Pancreas (tissue), 10 donors: ENCODE measurements around the gene TENM3. TPM values are rescaled to one million over a fixed set of nuclear protein-coding genes. Genes with fewer than 3 reads are reported as not detected.

Source experiments
- ATAC-seq, 4 donors: fragments of 200-7000 bp; cut with Tn5 transposase; one replicate each; pipeline versions ENCODE4 v1.8.0 to v1.9.1; 2020; ENCODE audit warnings: mild to moderate bottlenecking in 4 of 4, moderate library complexity in 4 of 4
- DNase-seq, 6 donors: peaks; one replicate each; pipeline ENCODE4 v3.0.0-alpha.2; 2020
- FAIRE-seq: peaks from 2 replicates; lab custom pipeline; 2012; peaks lifted over from hg19 to GRCh38; lab: Jason Lieb, UNC
- H3K27ac ChIP-seq, 4 donors: fragments of 200-600 bp; sonication (generic); 1 replicate in 3 of 4; 2 replicates in 1 of 4; pipeline versions ENCODE4 v1.5.0 to v1.8.0; 2020
- H3K27me3 ChIP-seq, 4 donors: fragments of 200-600 bp; one replicate each; pipeline ENCODE4 v1.8.0; 2021
- H3K36me3 ChIP-seq, 3 donors: fragments of 200-600 bp; sonication (generic) in 1 of 3; one replicate each; pipeline versions ENCODE4 v1.5.0 to v1.8.0; 2020 to 2021
- H3K4me1 ChIP-seq, 3 donors: fragments of 200-600 bp; one replicate each; pipeline ENCODE4 v1.8.0; 2021
- H3K4me3 ChIP-seq, 4 donors: fragments of 200-600 bp; sonication (generic) in 2 of 4; one replicate each; pipeline versions ENCODE4 v1.5.0 to v1.8.0; 2020 to 2021
- H3K9me3 ChIP-seq, 4 donors: fragments of 200-600 bp; one replicate each; pipeline ENCODE4 v1.8.0; 2021
- CTCF ChIP-seq, 4 donors: fragments of 200-600 bp; sonication (generic) in 3 of 4; IDR thresholded peaks; one replicate each; pipeline versions ENCODE4 v1.5.0 to v1.8.0; 2021; ENCODE audit warnings: antibody characterized with exemption in 4 of 4
- WGBS, 2 donors: extraction: QIAGEN DNeasy Blood & Tissue Kit; methylation state at CpG; one replicate each; pipeline ENCODE4 v1.1.7; 2013; 5-methylcytosine and 5-hydroxymethylcytosine counted together
- intact Hi-C, 3 donors: fragments of 100-400 bp; cut with DNase I; formaldehyde crosslinking; loops; one replicate each; pipeline versions ENCODE4 v1.11.1 to v1.14.2; 2022
- polyA plus RNA-seq, 2 donors: library from polyadenylated mRNA; stranded (reverse); fragments of 200-250 nt; gene quantifications; one replicate each; pipeline ENCODE4 v1.2.3, GENCODE V29; 2013
- total RNA-seq, 6 donors: library from RNA; stranded (reverse); fragmentation: NEBNext Ultra II Directional in 4 of 6; extraction: Animal tissue kit (Norgen Biotek cat#: 25700) in 4 of 6; gene quantifications; one replicate each; pipeline versions ENCODE4 v1.2.1 to v1.2.4, GENCODE V29; 2021 to 2023
- donor health status: healthy with polysubstance abuse.
- donor health status: DM: no; HTN: no; CAD: no; lungs with moderate emphysema.
- donor health status: DM: no; HTN: no; CAD: no.
- donor health status: control.
- donor health status: control.
- donor health status: Bipolar disorder and iron deficiency.
- donor health status: DM: yes; HTN: yes; CAD: no.
- donor health status: DM: no; HTN: no; CAD: no.
- donor health status: DM: no; HTN: no; CAD: no.
- donor health status: DM: yes; HTN: yes; CAD: no.

Gene TENM3
- total and polyA plus RNA-seq, 8 donors, result 0.99 to 6.1 (median 4.4) TPM

- no peak for FAIRE-seq
- Histone ChIP-seq H3K9me3 (no peaks in the 10 kb centered on the region), H3K4me3 (no peak overlapping the region), H3K27me3 (no peaks in the 10 kb centered on the region), H3K27ac (no peak overlapping the region), H3K4me1 (no peaks in the 10 kb centered on the region), H3K36me3 (no peaks in the 10 kb centered on the region)
- no peak for ATAC-seq
- TF ChIP-seq CTCF (IDR thresholded peaks at IDR 0.05), result no peak
- 82 to 86% methylated on average over 9 of the region's 9 CpGs for WGBS, 2 donors
- no peak for DNase-seq
- intact Hi-C loops, result no loop called here
Observed at GRCh38 chr4:182225257-182225852, 17.8 kb upstream of the TENM3 start.

- no peak for ATAC-seq
- Histone ChIP-seq H3K27ac (no peak overlapping the region), H3K27me3 (no peaks in the 10 kb centered on the region), H3K4me1 (no peaks in the 10 kb centered on the region), H3K9me3 (no peaks in the 10 kb centered on the region), H3K4me3 (no peak overlapping the region), H3K36me3 (no peaks in the 10 kb centered on the region)
- intact Hi-C loops, result no loop called here
- WGBS, 2 donors, result 75 to 86% methylated on average over 6 of the region's 6 CpGs
- no peak for FAIRE-seq
- no peak for DNase-seq
- TF ChIP-seq CTCF (IDR thresholded peaks at IDR 0.05), result no peak
Observed at GRCh38 chr4:182227611-182228010, 15.6 kb upstream of the TENM3 start.

GRCh38 chr4:182228991-182229577 is 14.1 kb upstream of the TENM3 start:
- no peak for DNase-seq
- no peak for FAIRE-seq
- intact Hi-C loops, result no loop called here
- H3K9me3 ChIP-seq, result no peaks in the 10 kb centered on the region
- WGBS, 2 donors, result 52 to 58% methylated on average over 7 of the region's 7 CpGs
- H3K27ac ChIP-seq, result no peak overlapping the region
- no peak overlapping the region for H3K4me3 ChIP-seq
- no peaks in the 10 kb centered on the region for H3K27me3 ChIP-seq
- no peak for TF ChIP-seq CTCF (IDR thresholded peaks at IDR 0.05)
- no peaks in the 10 kb centered on the region for H3K36me3 ChIP-seq
- no peaks in the 10 kb centered on the region for H3K4me1 ChIP-seq
- no peak for ATAC-seq

GRCh38 chr4:182230256-182230655 is 12.9 kb upstream of the TENM3 start:
- H3K27ac ChIP-seq, result no peak overlapping the region
- no peak overlapping the region for H3K4me3 ChIP-seq
- ATAC-seq (no peak), DNase-seq (no peak), FAIRE-seq (no peak)
- no peaks in the 10 kb centered on the region for H3K4me1 ChIP-seq
- WGBS, 2 donors, result 66 to 76% methylated on average over 11 of the region's 11 CpGs
- TF ChIP-seq CTCF (IDR thresholded peaks at IDR 0.05), result no peak
- no peaks in the 10 kb centered on the region for H3K36me3 ChIP-seq
- intact Hi-C loops, result no loop called here
- no peaks in the 10 kb centered on the region for H3K9me3 ChIP-seq
- no peaks in the 10 kb centered on the region for H3K27me3 ChIP-seq

GRCh38 chr4:182231080-182231479 is 12.1 kb upstream of the TENM3 start:
- no peak for FAIRE-seq
- no peak for TF ChIP-seq CTCF (IDR thresholded peaks at IDR 0.05)
- no peak for ATAC-seq
- no peaks in the 10 kb centered on the region for H3K36me3 ChIP-seq
- no peak for DNase-seq
- H3K4me1 ChIP-seq, result no peaks in the 10 kb centered on the region
- no peak overlapping the region for H3K4me3 ChIP-seq
- H3K27me3 ChIP-seq, result no peaks in the 10 kb centered on the region
- intact Hi-C loops, result no loop called here
- H3K9me3 ChIP-seq, result no peaks in the 10 kb centered on the region
- H3K27ac ChIP-seq, result no peak overlapping the region
- 43 to 52% methylated on average over 4 of the region's 4 CpGs for WGBS, 2 donors
